ENCODE data around the gene PPP2R5C.
"Not testable (repeated sequence)": the region's sequence is repeated elsewhere in the genome, so short reads cannot be mapped to it uniquely, and the experiment has no call there.

PPP2R5C gene

GRCh38 chr14:101727611-101728366, 33.7 kb upstream of the PPP2R5C start:
- DNase-seq = no peak

GRCh38 chr14:101728367-101728742, 33.2 kb upstream of the PPP2R5C start:
- DNase-seq = no peak

DNA sequence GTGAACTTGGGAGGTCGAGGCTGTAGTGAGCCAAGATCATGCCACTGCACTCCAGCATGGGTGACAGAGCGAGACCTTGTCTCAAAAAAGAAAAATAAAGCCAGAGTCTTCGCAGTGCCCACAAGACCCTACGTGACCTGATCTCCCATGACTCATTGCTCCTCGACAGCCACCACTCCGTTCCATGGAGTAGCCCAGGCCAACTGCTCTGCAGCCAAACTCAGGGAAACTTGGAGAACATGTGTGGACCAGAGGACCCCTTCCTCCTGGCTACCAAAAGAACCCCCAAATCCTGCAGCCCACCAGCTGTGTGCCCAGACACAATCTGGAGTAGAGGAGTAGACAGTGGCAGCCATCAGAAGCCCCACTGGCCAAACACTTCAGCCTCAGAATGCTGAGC, 32.1 kb upstream of the PPP2R5C start:
- DNase-seq = no peak

DNA sequence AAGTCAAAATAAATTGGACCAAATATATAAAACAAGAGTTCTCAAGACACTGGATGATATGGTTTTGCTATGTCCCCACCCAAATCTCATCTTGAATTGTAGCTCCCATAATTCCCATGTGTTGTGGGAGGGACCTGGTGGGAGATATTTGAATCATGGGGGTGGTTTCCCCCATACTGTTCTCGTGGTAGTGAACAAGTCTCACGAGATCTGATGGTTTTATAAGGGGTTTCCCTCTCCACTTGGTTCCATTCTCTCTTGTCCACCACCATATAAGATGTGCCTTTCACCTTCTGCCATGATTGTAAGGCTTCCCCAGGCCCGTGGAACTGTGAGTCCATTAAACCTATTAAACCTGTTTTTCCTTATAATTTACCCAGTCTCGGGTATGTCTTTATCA, 31.4 kb upstream of the PPP2R5C start:
- not testable (repeated sequence) for DNase-seq

GRCh38 chr14:101730626-101731186, 30.8 kb upstream of the PPP2R5C start:
- no peak for DNase-seq

DNA sequence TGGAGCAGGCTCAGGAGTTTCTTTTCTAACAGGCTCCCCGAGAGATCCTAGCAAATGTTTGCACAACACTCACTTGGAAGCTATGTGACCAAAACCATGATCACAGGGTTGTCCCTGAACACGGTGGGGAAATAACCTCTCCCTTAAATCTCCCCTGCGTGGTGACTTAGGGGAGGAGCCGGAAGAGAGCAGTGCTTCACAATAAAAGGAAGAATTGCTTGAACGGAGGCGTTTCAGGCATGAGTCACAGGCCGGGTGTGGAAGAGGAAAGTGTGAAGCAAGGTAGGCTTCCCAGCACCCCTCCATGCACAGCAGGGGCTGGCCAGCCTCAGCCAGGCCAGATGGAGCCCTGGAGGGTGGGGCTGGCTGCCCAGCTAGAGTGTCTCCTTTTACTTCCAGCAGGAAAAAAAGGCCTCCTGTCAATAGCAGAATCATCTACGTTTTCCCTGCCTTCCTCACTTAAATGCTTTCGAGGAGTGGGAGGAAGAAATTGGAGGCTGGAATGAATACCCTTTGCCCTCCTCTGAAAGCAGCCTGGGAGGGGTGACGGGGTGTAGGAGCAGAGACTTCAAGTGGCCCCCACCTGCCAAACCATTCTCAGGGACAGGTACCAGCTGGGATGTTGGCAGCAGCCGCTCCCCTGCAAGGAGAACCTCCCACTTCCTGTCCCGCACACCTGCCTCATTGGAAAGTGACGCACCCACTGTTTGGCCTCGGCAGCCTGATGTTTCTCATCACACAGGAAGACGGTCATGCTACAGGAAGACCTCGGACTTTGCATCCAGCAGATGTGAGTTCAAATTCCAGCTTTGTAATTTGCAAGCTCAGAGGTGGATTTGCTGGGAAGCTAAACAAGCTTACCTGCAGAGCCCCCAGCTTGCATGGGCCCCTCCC, 30.1 kb upstream of the PPP2R5C start:
- DNase-seq = no peak

GRCh38 chr14:101732118-101732517, 29.4 kb upstream of the PPP2R5C start:
- no peak for DNase-seq

GRCh38 chr14:101733211-101733610, 28.3 kb upstream of the PPP2R5C start:
- DNase-seq = no peak

- no peak for DNase-seq
These were observed 27.2 kb upstream of the PPP2R5C start for GRCh38 chr14:101734246-101734847.

GRCh38 chr14:101735453-101735852, 26.1 kb upstream of the PPP2R5C start:
- DNase-seq = no peak

- DNase-seq = no peak
These were observed 25.4 kb upstream of the PPP2R5C start for GRCh38 chr14:101736071-101736470.

DNA sequence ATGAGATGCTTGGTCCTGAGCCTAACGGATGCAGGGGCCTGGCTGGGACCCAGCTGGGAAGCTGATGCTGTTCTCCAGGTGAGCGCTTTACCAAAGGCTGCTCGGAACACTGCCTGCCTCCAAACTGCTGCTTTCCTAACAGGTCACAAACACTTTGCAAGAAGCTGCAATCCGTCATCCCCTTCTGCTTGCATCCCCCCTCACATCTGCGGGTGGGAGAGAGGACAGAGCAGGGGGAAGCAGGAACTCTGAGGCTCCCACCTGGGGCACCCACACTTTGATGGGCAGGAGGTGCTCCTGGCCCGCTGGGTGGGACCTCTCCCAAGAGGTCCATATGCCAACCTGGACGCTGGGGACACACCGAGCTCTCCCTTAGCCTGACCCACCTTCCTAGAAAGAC, 24.9 kb upstream of the PPP2R5C start:
- DNase-seq = no peak

GRCh38 chr14:101737414-101738339, 23.8 kb upstream of the PPP2R5C start:
- DNase-seq = no peak

- no peak for DNase-seq
These were observed 22.7 kb upstream of the PPP2R5C start for GRCh38 chr14:101738703-101739320.

GRCh38 chr14:101739446-101740141, 21.9 kb upstream of the PPP2R5C start:
- no peak for DNase-seq

DNA sequence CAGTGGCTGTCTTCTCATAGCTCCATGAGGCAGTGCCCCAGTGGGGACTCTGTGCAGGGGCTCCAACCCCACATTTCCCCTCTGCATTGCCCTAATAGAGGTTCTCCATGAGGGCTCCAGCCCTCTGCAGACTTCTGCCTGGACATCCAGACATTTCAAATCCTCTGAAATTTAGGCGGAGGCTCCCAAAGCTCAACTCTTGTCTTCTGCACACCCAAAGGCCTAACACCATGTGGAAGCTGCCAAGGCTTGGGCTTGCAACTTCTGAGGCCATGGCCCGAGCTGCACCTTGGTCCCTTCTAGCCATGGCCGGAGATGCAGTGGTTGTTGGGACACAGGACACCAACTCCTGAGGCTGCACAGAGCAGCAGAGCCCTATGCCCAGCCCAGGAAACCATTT, 20.5 kb upstream of the PPP2R5C start:
- DNase-seq = no peak

- no peak for DNase-seq
These were observed 17.8 kb upstream of the PPP2R5C start for GRCh38 chr14:101743701-101744100.

DNA sequence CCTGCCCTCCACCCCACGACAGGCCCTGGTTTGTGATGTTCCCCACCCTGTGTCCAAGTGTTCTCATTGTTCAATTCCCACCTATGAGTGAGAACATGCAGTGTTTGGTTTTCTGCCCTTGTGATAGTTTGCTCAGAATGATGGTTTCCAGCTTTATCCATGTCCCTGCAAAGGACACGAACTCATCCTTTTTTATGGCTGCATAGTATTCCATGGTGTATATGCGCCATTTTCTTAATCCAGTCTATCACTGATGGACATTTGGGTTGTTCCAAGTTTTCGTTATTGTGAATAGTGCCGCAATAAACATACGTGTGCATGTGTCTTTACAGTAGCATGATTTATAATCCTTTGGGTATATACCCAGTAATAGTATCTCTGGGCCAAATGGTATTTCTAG, 17.1 kb upstream of the PPP2R5C start:
- not testable (repeated sequence) for DNase-seq

DNA sequence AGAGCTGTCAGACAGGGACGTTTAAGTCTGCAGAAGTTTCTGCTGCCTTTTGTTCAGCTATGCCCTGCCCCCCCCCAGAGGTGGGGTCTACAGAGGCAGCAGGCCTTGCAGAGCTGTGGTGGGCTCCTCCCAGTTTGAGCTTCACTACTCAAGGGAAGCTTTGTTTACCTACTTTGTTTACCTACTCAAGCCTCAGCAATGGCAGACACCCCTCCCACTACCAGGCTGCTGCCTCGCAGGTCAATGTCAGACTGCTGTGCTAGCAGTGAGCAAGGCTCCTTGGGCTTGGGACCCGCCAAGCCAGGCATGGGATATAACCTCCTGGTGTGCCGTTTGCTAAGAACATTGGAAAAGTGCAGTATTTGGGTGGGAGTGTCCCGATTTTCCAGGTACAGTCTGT, 11.8 kb upstream of the PPP2R5C start:
- DNase-seq = not testable (repeated sequence)

DNA sequence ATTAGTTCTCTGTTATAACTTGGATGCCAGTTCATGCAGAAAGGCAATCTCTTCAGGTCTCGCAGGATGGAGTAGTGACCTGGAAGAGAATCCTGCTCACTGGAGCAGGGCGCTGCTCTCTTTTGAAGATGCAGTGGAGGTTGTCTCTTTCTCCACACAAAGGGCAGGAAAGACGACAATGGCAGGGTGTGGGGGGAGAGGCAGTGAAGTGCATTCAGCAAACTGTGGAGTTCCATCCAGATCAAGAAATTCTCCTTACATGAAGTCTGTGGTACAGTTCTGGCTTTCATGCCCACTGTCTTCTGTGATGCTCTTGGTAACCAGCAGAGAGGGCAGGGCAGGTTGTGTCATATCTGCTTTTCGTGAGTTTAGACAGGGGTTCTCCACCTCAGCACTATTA, 6.6 kb upstream of the PPP2R5C start:
- DNase-seq = no peak
